Omental fat pad (tissue), 4 donors: Measurements from ENCODE around the gene GABPB1. TPM values are rescaled to one million over a fixed set of nuclear protein-coding genes. Genes with fewer than 3 reads are reported as not detected.

Experiments
- ATAC-seq: fragments of 150-250 bp; one replicate; pipeline ENCODE4 v1.9.1; 2016; ENCODE audit warnings: mild to moderate bottlenecking, moderate library complexity; ENCODE audit not compliant: low FRiP score
- DNase-seq: peaks from one replicate; pipeline ENCODE4 v3.0.0-alpha.2; 2019; ENCODE audit warnings: low spot score
- CTCF ChIP-seq, 3 donors: fragments of 450-650 bp; IDR thresholded peaks; one replicate each; pipeline ENCODE4 v1.5.1; 2016 to 2017; ENCODE audit warnings: antibody characterized with exemption in 3 of 3, mild to moderate bottlenecking in 3 of 3, moderate library complexity in 2 of 3
- total RNA-seq, 4 donors: library from RNA; depleted of rRNA; stranded (reverse); fragments of >200 nt; gene quantifications; one replicate each; pipeline ENCODE4 v1.1.0, GENCODE V29; 2016

The GABPB1 gene
- total RNA-seq, 4 donors from 2014 or later: 16.8 to 55.5 (median 30.6) TPM

GRCh38 chr15:50344006-50344464 lies 11.0 kb downstream of the GABPB1 start:
- ATAC-seq (no peak), DNase-seq (no peak)
- TF ChIP-seq CTCF (IDR thresholded peaks at IDR 0.05): no peak

- TF ChIP-seq CTCF (IDR thresholded peaks at IDR 0.05): no peak
- ATAC-seq (no peak), DNase-seq (no peak)
These were observed 13.3 kb downstream of the GABPB1 start for GRCh38 chr15:50341616-50342136.

- no peak for TF ChIP-seq CTCF (IDR thresholded peaks at IDR 0.05)
- no peak for ATAC-seq
These were observed 14.6 kb downstream of the GABPB1 start for GRCh38 chr15:50340416-50340815.

GRCh38 chr15:50339717-50340116 lies 15.3 kb downstream of the GABPB1 start:
- DNase-seq (no peak), ATAC-seq (no peak)
- no peak for TF ChIP-seq CTCF (IDR thresholded peaks at IDR 0.05)

More at GRCh38 chr15:50340416-50340815, 14.6 kb downstream of the GABPB1 start:
- DNase-seq: no peak

GRCh38 chr15:50335251-50335650 lies 19.7 kb downstream of the GABPB1 start:
- no peak for ATAC-seq
- no peak for DNase-seq
- no peak for TF ChIP-seq CTCF (IDR thresholded peaks at IDR 0.05)

- no peak for ATAC-seq
- no peak for DNase-seq
- TF ChIP-seq CTCF (IDR thresholded peaks at IDR 0.05): no peak
These were observed 21.8 kb downstream of the GABPB1 start for GRCh38 chr15:50333229-50333628.

- ATAC-seq (no peak), DNase-seq (no peak)
- no peak for TF ChIP-seq CTCF (IDR thresholded peaks at IDR 0.05)
These were observed 24.1 kb downstream of the GABPB1 start for GRCh38 chr15:50330921-50331320.
